ENCODE measurements around the gene ARHGAP9. TPM values are rescaled to one million over a fixed set of nuclear protein-coding genes. Genes with fewer than 3 reads are reported as not detected.

ARHGAP9 gene
- polyA plus RNA-seq, 1 of the 3 experiments (the other 2 are of a cell fraction): 0.66 TPM

GRCh38 chr12:57498571-57498970 is 18.9 kb upstream of the ARHGAP9 start:
- peaks cover 3% of the 10 kb centered on the region; the same call in 1 of the 2 replicates for H3K79me2 ChIP-seq (ENCODE audit: insufficient read depth)
- no peak overlapping the region for H3K4me3 ChIP-seq (ENCODE audit: low read depth in 2 of 2, low read length in 1 of 2)
- H3K9me3 ChIP-seq: no peaks in the 10 kb centered on the region
- H3K4me2 ChIP-seq: no peak overlapping the region
- no peak overlapping the region for H2AFZ ChIP-seq (ENCODE audit: low read depth)
- ChIA-PET CTCF (interaction anchor here (0.8 kb wide), 1 partner anchor 135 kb away, joined by 3 read pairs; no protein-coding TSS in a partner anchor), POLR2A (interaction anchor here (0.7 kb wide), 1 partner anchor 61 kb away, joined by 5 read pairs; no protein-coding TSS in a partner anchor)
- peaks cover 10% of the 10 kb centered on the region for H3F3A ChIP-seq (replicated peaks; ENCODE audit: insufficient read depth)
- no peaks in the 10 kb centered on the region for H3K9me2 ChIP-seq
- H3K27ac ChIP-seq (ENCODE audit: low read depth in 2 of 2, low read length in 1 of 2): no peak overlapping the region
- no peaks in the 10 kb centered on the region for H3K4me1 ChIP-seq (ENCODE audit: control insufficient read depth in 1 of 2, insufficient read depth in 2 of 2, low read depth in 1 of 2, low read length in 1 of 2)
- no peaks in the 10 kb centered on the region for H4K20me1 ChIP-seq (ENCODE audit: insufficient read depth)
- TF ChIP-seq RAD21 (IDR thresholded peaks at IDR 0.05; ENCODE audit: low read length) (no peak), NFIC (IDR thresholded peaks at IDR 0.05; ENCODE audit: borderline replicate concordance) (no peak), NRF1 (IDR thresholded peaks at IDR 0.05; ENCODE audit: low read depth, low read length) (no peak)
- DNase-seq: no peak
- no peaks in the 10 kb centered on the region for H3K27me3 ChIP-seq (ENCODE audit: insufficient read depth)
- H3K36me3 ChIP-seq (replicated peaks in 1 of 2; ENCODE audit: control insufficient read depth in 1 of 2, insufficient read depth in 2 of 2, low read length in 1 of 2): peaks cover 47 to 71% of the 10 kb centered on the region in 2 experiments
- no peak overlapping the region for H3K9ac ChIP-seq
- 92% methylated on average over 4 of the region's 4 CpGs for WGBS (ENCODE audit: low lambda C conversion rate)

- H3K4me3 ChIP-seq (ENCODE audit: low read depth in 2 of 2, low read length in 1 of 2): no peak overlapping the region
- H3F3A ChIP-seq (replicated peaks; ENCODE audit: insufficient read depth): peaks cover 6% of the 10 kb centered on the region
- no peak overlapping the region for H3K27ac ChIP-seq (ENCODE audit: low read depth in 2 of 2, low read length in 1 of 2)
- H3K9ac ChIP-seq: no peak overlapping the region
- H3K4me1 ChIP-seq (ENCODE audit: control insufficient read depth in 1 of 2, insufficient read depth in 2 of 2, low read depth in 1 of 2, low read length in 1 of 2): no peaks in the 10 kb centered on the region
- no peaks in the 10 kb centered on the region for H3K9me2 ChIP-seq
- ChIA-PET CTCF (interaction anchor here (0.8 to 1.4 kb wide), 3 partner anchors 39 to 284 kb away, joined by 3 to 5 read pairs (median 3); partner anchors contain the start of gene GLI1), POLR2A (interaction anchor here (1.3 to 1.4 kb wide), 3 partner anchors 10 to 22 kb away, joined by 3 to 8 read pairs (median 6); partner anchors contain the start of gene DDIT3)
- no peak for DNase-seq
- TF ChIP-seq FOSL2 (IDR thresholded peaks at IDR 0.05; ENCODE audit: borderline replicate concordance, low read depth) (no peak), FOXM1 (IDR thresholded peaks at IDR 0.05; ENCODE audit: low read depth) (no peak), RCOR1 (IDR thresholded peaks at IDR 0.05; ENCODE audit: low read length) (no peak)
- no peak overlapping the region for H3K4me2 ChIP-seq
- H4K20me1 ChIP-seq (ENCODE audit: insufficient read depth): no peaks in the 10 kb centered on the region
- no peaks in the 10 kb centered on the region for H3K27me3 ChIP-seq (ENCODE audit: insufficient read depth)
- H2AFZ ChIP-seq (ENCODE audit: low read depth): no peak overlapping the region
- H3K9me3 ChIP-seq: no peaks in the 10 kb centered on the region
- 90% methylated on average over 9 of the region's 9 CpGs for WGBS (ENCODE audit: low lambda C conversion rate)
- peaks cover 3% of the 10 kb centered on the region; the same call in 1 of the 2 replicates for H3K79me2 ChIP-seq (ENCODE audit: insufficient read depth)
- H3K36me3 ChIP-seq (replicated peaks in 1 of 2; ENCODE audit: control insufficient read depth in 1 of 2, insufficient read depth in 2 of 2, low read length in 1 of 2): peaks cover 47 to 67% of the 10 kb centered on the region in 2 experiments
Measured at GRCh38 chr12:57498132-57498502, 18.5 kb upstream of the ARHGAP9 start.

GRCh38 chr12:57497223-57498131 is 17.8 kb upstream of the ARHGAP9 start:
- Histone ChIP-seq H2AFZ (ENCODE audit: low read depth) (no peak overlapping the region), H3K9me2 (no peaks in the 10 kb centered on the region), H3K27ac (ENCODE audit: low read depth in 2 of 2, low read length in 1 of 2) (no peak overlapping the region), H3K9ac (no peak overlapping the region), H4K20me1 (ENCODE audit: insufficient read depth) (no peaks in the 10 kb centered on the region), H3K4me3 (ENCODE audit: low read depth in 2 of 2, low read length in 1 of 2) (no peak overlapping the region), H3K36me3 (replicated peaks in 1 of 2; ENCODE audit: control insufficient read depth in 1 of 2, insufficient read depth in 2 of 2, low read length in 1 of 2) (peaks cover 51 to 70% of the 10 kb centered on the region in 2 experiments), H3F3A (replicated peaks; ENCODE audit: insufficient read depth) (peaks cover 7% of the 10 kb centered on the region), H3K4me2 (no peak overlapping the region), H3K79me2 (ENCODE audit: insufficient read depth) (peaks cover 9% of the 10 kb centered on the region; the same call in 1 of the 2 replicates), H3K4me1 (ENCODE audit: control insufficient read depth in 1 of 2, insufficient read depth in 2 of 2, low read depth in 1 of 2, low read length in 1 of 2) (no peaks in the 10 kb centered on the region), H3K9me3 (no peaks in the 10 kb centered on the region), H3K27me3 (ENCODE audit: insufficient read depth) (no peaks in the 10 kb centered on the region)
- ChIA-PET POLR2A (interaction anchor here (0.6 to 1.5 kb wide), 5 partner anchors 8 to 23 kb away, joined by 3 to 8 read pairs (median 4); partner anchors contain the start of gene DDIT3), CTCF (interaction anchor here (0.6 to 1.4 kb wide), 6 partner anchors 17 to 283 kb away, joined by 3 to 5 read pairs (median 4); partner anchors contain the start of gene GLI1)
- 94% methylated on average over 12 of the region's 12 CpGs for WGBS (ENCODE audit: low lambda C conversion rate)
- no peak for DNase-seq
- no peak for TF ChIP-seq CTCF (IDR thresholded peaks at IDR 0.05)
- TF ChIP-seq ZBTB33 (IDR thresholded peaks at IDR 0.05; ENCODE audit: borderline replicate concordance, low read depth): no peak
- no peak for TF ChIP-seq USF2 (IDR thresholded peaks at IDR 0.05; ENCODE audit: borderline replicate concordance, low read depth, low read length)
- no peak for TF ChIP-seq USF1 (IDR thresholded peaks at IDR 0.05; ENCODE audit: borderline replicate concordance, low read depth)
- TF ChIP-seq RCOR1 (IDR thresholded peaks at IDR 0.05; ENCODE audit: low read length): no peak
- TF ChIP-seq TCF12 (IDR thresholded peaks at IDR 0.05): no peak
- TF ChIP-seq MXI1 (IDR thresholded peaks at IDR 0.05; ENCODE audit: low read depth, low read length): no peak
- no peak for TF ChIP-seq CHD2 (IDR thresholded peaks at IDR 0.05; ENCODE audit: low read length, partially characterized antibody)

All from SK-N-SH (cell line).